Bronchial epithelial cell (primary cell): ENCODE data around the gene ICAM1. TPM values are rescaled to one million over a fixed set of nuclear protein-coding genes. Genes with fewer than 3 reads are reported as not detected.

ENCODE experiments used
- DNase-seq: peaks from one replicate; pipeline ENCODE4 v3.0.0-alpha.2; 2010; ENCODE audit warnings: low read depth
- FAIRE-seq: peaks from 2 replicates; lab custom pipeline; 2011; peaks lifted over from hg19 to GRCh38; lab: Jason Lieb, UNC
- H3K27me3 ChIP-seq: 2 replicates; pipeline ENCODE4 v1.5.1; 2011; ENCODE audit warnings: low read length; ENCODE audit not compliant: control insufficient read depth, insufficient read depth
- H3K36me3 ChIP-seq: 2 replicates; pipeline ENCODE4 v1.5.1; 2011; ENCODE audit warnings: low read length; ENCODE audit not compliant: control insufficient read depth, insufficient read depth
- H3K4me3 ChIP-seq: 2 replicates; pipeline ENCODE4 v1.5.1; 2011; ENCODE audit warnings: mild to moderate bottlenecking, low read depth, low read length, control low read depth
- CTCF ChIP-seq: IDR thresholded peaks from 2 replicates; pipeline ENCODE4 v1.5.1; 2011; ENCODE audit warnings: mild to moderate bottlenecking, moderate library complexity, low read length, control low read depth, inconsistent platforms; ENCODE audit not compliant: insufficient read depth, severe bottlenecking
- total RNA-seq: library from RNA; depleted of rRNA; stranded (reverse); fragments of >200 nt; gene quantifications from 2 replicates; pipeline ENCODE4 v1.2.1, GENCODE V29; 2014

The ICAM1 gene
- total RNA-seq, 1 donor from 2014 or later, result 0.79 TPM

GRCh38 chr19:10285393-10285792 is 14.5 kb downstream of the ICAM1 start:
- no peak for DNase-seq
- TF ChIP-seq CTCF, result no peak
- Histone ChIP-seq H3K27me3 (no peaks in the 10 kb centered on the region), H3K4me3 (no peak overlapping the region), H3K36me3 (peaks cover 3% of the 10 kb centered on the region)
- no peak for FAIRE-seq

- DNase-seq, result peak; percentile 21
- no peak for TF ChIP-seq CTCF
- peaks cover 3% of the 10 kb centered on the region for H3K36me3 ChIP-seq
- FAIRE-seq, result no peak
- no peaks in the 10 kb centered on the region for H3K27me3 ChIP-seq
- peak within 1 kb of the TSS; percentile 18 for H3K4me3 ChIP-seq
Measured at GRCh38 chr19:10286803-10287737, 16.1 kb downstream of the ICAM1 start, which contains the start of gene ICAM4. Gene ICAM4, plus strand, starts transcription at chr19:10286955. Its CDS starts 58 bp downstream, at chr19:10287013.

GRCh38 chr19:10288662-10289166 is 17.8 kb downstream of the ICAM1 start:
- H3K4me3 ChIP-seq, result peak overlapping the region; percentile 67
- FAIRE-seq (no peak), DNase-seq (peak; percentile 59)
- peaks cover 13% of the 10 kb centered on the region for H3K36me3 ChIP-seq
- no peaks in the 10 kb centered on the region for H3K27me3 ChIP-seq
- TF ChIP-seq CTCF, result no peak

GRCh38 chr19:10289167-10289835 is 18.4 kb downstream of the ICAM1 start:
- Histone ChIP-seq H3K36me3 (peaks cover 16% of the 10 kb centered on the region), H3K4me3 (peak overlapping the region; percentile 67), H3K27me3 (no peaks in the 10 kb centered on the region)
- FAIRE-seq (no peak), DNase-seq (peak; percentile 41)
- no peak for TF ChIP-seq CTCF

- H3K27me3 ChIP-seq, result no peaks in the 10 kb centered on the region
- no peak for TF ChIP-seq CTCF
- no peak for FAIRE-seq
- H3K36me3 ChIP-seq, result peaks cover 14% of the 10 kb centered on the region
- DNase-seq, result peak; percentile 27
- H3K4me3 ChIP-seq, result peak within 1 kb of the TSS; percentile 67
Measured at GRCh38 chr19:10289836-10290356, 19.0 kb downstream of the ICAM1 start, which contains the start of gene ICAM5. Gene ICAM5, plus strand, starts transcription at chr19:10289952. Its CDS starts 92 bp downstream, at chr19:10290044.
